K562 treated with DMSO at 1 percent for 12 hours (cell line): ENCODE results near the gene SIDT2. TPM values are rescaled to one million over a fixed set of nuclear protein-coding genes. Genes with fewer than 3 reads are reported as not detected.

Source experiments
- total RNA-seq: library from RNA; unstranded; fragments of 300-600 nt; gene quantifications from 2 replicates; pipeline ENCODE4 v1.2.3, GENCODE V29; 2022; ENCODE audit not compliant: insufficient read depth

SIDT2 gene
- total RNA-seq, result 10.6 and 24.6 TPM in 2 replicates

DNA sequence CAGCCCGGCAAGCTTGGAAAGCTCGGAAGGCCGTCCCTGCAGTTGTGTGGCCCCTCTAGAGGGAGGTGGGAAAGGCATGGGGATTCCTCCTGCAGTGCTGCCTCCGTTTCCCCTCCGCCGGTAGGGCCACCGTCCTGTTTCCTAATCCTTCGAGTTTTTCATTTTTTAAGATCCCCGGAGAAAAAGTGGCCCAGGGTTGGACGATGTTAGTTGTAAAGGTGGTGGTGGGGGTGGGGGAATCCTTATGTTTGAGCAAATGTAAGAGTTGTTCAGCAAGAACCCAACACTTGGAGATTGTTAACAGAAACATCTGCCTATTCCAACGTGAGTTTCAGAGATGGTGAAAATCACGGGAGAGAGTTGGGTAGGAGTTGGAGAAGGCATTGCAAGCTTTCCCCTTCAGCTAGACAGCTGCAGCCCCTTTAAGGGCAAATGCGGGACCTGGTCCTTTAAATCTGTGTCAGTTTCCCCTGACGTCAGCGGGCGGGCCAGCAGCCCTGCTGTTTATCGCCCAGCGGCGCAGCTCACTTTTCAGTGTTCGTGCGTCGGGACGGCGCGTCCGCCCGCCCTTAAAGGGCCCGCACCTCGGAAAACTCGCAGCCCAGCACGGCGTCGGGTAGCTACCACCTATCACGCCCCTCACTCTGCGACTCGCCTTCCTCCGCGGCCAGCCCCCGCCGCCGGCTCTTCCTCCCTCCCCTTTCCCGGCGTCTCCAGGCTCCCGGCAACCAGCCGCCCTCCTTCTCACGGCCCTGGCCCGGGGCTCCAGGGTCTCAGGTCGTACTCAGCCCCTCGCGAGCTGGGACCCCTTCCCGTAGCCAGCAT, at the start of gene SIDT2:
Gene SIDT2 (plus strand): TSS at position 534 of the 825 bp plus-strand sequence. CDS start 521 bp downstream, outside the sequence.

DNA sequence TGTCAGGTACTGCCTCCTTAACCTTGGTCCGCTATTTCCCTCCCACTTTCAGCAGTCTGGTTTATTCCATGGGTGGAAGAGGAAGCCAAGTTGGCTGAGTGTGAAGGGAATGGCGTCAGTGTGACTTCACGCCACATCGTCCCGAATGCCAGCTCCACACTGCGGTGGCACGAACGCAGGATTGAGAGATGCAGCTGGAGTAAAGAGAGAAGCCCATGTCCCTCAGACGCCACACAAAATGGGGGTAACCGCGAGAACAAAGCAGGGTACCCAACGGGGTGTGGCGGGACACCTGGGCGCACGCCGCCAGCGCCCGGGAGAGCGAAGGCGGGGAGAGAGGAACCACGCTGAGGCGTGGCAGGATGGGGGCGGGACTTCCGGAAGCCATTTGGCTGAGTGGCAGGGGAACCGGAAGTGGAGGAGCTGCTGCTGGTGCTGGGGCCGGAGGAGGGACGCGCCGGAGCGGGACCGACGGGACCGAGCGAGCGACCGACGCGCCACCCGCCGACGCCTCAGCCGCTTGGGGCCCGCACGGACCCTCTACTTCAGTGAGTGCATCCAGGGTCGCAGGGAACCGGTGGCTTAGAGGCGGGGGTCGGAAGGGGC, 34.6 kb upstream of the SIDT2 start, which contains the start of gene PAFAH1B2:
Gene PAFAH1B2 (plus strand): TSS at position 417 of the 606 bp plus-strand sequence. CDS start 8,161 bp downstream, outside the sequence.

DNA sequence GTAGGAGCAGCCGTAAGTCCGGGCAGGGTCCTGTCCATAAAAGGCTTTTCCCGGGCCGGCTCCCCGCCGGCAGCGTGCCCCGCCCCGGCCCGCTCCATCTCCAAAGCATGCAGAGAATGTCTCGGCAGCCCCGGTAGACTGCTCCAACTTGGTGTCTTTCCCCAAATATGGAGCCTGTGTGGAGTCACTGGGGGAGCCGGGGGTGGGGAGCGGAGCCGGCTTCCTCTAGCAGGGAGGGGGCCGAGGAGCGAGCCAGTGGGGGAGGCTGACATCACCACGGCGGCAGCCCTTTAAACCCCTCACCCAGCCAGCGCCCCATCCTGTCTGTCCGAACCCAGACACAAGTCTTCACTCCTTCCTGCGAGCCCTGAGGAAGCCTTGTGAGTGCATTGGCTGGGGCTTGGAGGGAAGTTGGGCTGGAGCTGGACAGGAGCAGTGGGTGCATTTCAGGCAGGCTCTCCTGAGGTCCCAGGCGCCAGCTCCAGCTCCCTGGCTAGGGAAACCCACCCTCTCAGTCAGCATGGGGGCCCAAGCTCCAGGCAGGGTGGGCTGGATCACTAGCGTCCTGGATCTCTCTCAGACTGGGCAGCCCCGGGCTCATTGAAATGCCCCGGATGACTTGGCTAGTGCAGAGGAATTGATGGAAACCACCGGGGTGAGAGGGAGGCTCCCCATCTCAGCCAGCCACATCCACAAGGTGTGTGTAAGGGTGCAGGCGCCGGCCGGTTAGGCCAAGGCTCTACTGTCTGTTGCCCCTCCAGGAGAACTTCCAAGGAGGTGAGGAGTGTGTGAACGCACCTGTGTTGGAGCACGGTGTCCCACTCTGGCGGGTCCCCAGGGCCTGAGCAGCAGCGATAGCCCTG, 20.7 kb downstream of the SIDT2 start, which contains the start of gene TAGLN:
Gene TAGLN (plus strand): TSS at position 318 of the 863 bp plus-strand sequence. CDS start 3,644 bp downstream, outside the sequence.

DNA sequence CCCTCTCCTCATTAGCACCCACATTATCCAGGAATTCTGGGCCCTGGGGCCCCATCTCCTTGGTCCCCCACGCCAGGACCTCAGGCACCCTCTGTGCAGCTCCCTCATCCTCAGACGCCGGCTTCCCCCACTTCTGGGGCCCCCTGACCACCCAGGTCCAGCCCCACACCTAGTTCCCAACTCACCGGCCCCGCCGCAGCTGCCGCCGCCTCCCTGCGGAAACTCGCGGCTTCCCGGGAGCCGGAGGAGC, 53.2 kb downstream of the SIDT2 start, which contains the start of gene PCSK7:
Gene PCSK7 (minus strand): TSS at position 232 of the 250 bp plus-strand sequence. CDS start 2,229 bp downstream, outside the sequence.

DNA sequence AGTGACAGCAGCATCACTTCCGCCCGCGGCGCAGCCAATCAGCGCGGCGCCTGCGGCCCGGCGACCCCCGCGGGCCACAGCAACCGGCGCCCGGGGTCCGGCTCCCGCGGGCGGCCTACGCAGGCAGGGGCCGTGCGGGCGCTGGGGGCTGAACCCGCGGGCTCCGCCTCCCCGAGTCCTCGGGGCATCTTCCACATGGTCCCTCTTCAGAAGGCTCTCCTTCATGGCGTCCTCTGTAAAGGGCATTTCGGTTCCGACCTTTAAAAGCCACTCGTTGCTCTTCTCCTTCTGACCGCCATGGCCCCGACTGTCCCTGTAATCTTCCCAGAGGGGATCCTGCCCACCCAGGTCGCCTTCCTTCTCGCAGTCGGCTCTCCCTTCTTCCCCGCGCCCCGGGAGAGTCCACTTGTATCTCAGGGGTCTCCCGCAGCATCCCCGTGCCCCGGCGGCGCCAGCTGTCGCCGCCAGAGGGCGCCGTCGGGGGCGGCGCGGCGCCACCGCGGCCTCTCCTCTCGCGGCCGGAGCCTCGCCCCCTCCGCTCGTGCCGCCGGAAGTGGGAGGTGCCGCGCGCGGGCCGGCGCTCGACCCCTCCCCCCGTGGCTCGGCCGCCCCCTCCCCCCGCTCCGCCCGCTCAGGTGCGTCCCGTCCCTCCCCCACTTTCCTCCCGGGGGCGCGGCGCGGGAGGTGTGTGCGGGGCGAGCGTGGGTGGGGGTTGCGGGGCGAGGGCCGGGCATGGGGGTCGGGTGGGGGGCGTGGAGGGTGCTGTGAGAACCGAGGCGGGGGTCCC, 53.7 kb downstream of the SIDT2 start, which contains the start of gene RNF214:
Gene RNF214 (plus strand): TSS at position 580 of the 787 bp plus-strand sequence. CDS start 1,602 bp downstream, outside the sequence.

Other genes with a start within 250 kb of the SIDT2 start
- gene SIK3, start 80.3 kb upstream of the SIDT2 start, total RNA-seq, result 3.7 and 10.7 TPM in 2 replicates
- gene PAFAH1B2, start 34.5 kb upstream of the SIDT2 start, total RNA-seq, result 12.2 and 29.6 TPM in 2 replicates
- 4.8 and 8.8 TPM in 2 replicates for gene TAGLN, start 20.6 kb downstream of the SIDT2 start, total RNA-seq
- gene PCSK7, start 53.3 kb downstream of the SIDT2 start, total RNA-seq, result 8.0 and 21.6 TPM in 2 replicates
- gene RNF214, start 53.9 kb downstream of the SIDT2 start, total RNA-seq, result 7.1 and 12.5 TPM in 2 replicates
- gene BACE1-AS, start 112.6 kb downstream of the SIDT2 start, total RNA-seq, result 0.78 and 3.7 TPM in 2 replicates
- 0.15 and 1.5 TPM in 2 replicates for gene BACE1, start 137.5 kb downstream of the SIDT2 start, total RNA-seq
- gene CEP164, start 149.1 kb downstream of the SIDT2 start, total RNA-seq, result 9.0 and 18.5 TPM in 2 replicates